Panc1 (cell line): ENCODE measurements around the gene BRSK1. TPM values are rescaled to one million over a fixed set of nuclear protein-coding genes. Genes with fewer than 3 reads are reported as not detected.

Experiments used
- ATAC-seq: fragments of 200-7000 bp; cut with Tn5 transposase; 2 replicates; pipeline ENCODE4 v1.9.1; 2020; ENCODE audit warnings: mild to moderate bottlenecking, moderate library complexity
- BruUV-seq: library from RNA; stranded (reverse); fragments of 400-500 nt; replicated peaks from 2 replicates; lab custom pipeline; 2021; lab: Mats Ljungman, UMichigan
- CTCF ChIA-PET: fragments of 300-600 bp; sonication (Branson Sonifier 250); formaldehyde crosslinking; loops from one replicate; lab custom pipeline; 2022; ENCODE audit warnings: antibody characterized with exemption; lab: Charles Lee
- POLR2A ChIA-PET: fragments of 300-600 bp; sonication (Branson Sonifier 250); formaldehyde crosslinking; loops from one replicate; lab custom pipeline; 2022; ENCODE audit warnings: antibody characterized with exemption; lab: Charles Lee
- DNase-seq: peaks from one replicate; pipeline ENCODE4 v3.0.0-alpha.2; 2010; ENCODE audit warnings: low read depth, low spot score
- H3K27ac ChIP-seq: 2 replicates; pipeline ENCODE4 v1.5.1; 2011; ENCODE audit warnings: mild to moderate bottlenecking, low read length, inconsistent platforms
- H3K27me3 ChIP-seq: fragments of 200-500 bp; sonication (Bioruptor generic); 2 replicates; pipeline ENCODE4 v1.6.0; 2014; ENCODE audit warnings: low read length, inconsistent platforms; ENCODE audit not compliant: control insufficient read depth, insufficient read depth
- H3K36me3 ChIP-seq: fragments of 200-500 bp; sonication (Bioruptor generic); 2 replicates; pipeline ENCODE4 v1.5.1; 2014; ENCODE audit warnings: inconsistent platforms, mild to moderate bottlenecking, low read length, moderate library complexity; ENCODE audit not compliant: control insufficient read depth, insufficient read depth
- H3K4me1 ChIP-seq: 2 replicates; pipeline ENCODE4 v1.5.1; 2011; ENCODE audit warnings: inconsistent platforms, mild to moderate bottlenecking, low read length, moderate library complexity; ENCODE audit not compliant: control insufficient read depth, insufficient read depth
- H3K4me3 ChIP-seq, 2 experiments: 2 replicates each; pipeline ENCODE4 v1.5.1; 2011 to 2012; ENCODE audit warnings: low read depth in 2 of 2, low read length in 2 of 2, mild to moderate bottlenecking in 2 of 2, inconsistent platforms in 1 of 2, moderate library complexity in 1 of 2
- H3K9me3 ChIP-seq: fragments of 200-500 bp; sonication (Bioruptor generic); 2 replicates; pipeline ENCODE4 v1.5.1; 2014; ENCODE audit warnings: low read depth, mild to moderate bottlenecking, inconsistent platforms, low read length, moderate library complexity; ENCODE audit not compliant: control insufficient read depth, insufficient read depth
- POLR2AphosphoS5 ChIP-seq: IDR thresholded peaks from 2 replicates; pipeline ENCODE4 v1.6.1; 2012; ENCODE audit warnings: mild to moderate bottlenecking, low read depth, low read length, moderate library complexity
- SIN3A ChIP-seq: IDR thresholded peaks from 2 replicates; pipeline ENCODE4 v1.6.1; 2012; ENCODE audit warnings: low read depth, mild to moderate bottlenecking, low read length, moderate library complexity, borderline replicate concordance; ENCODE audit not compliant: insufficient read depth
- TCF7L2 ChIP-seq: IDR thresholded peaks from 2 replicates; pipeline ENCODE4 v1.6.1; 2011; ENCODE audit warnings: mild to moderate bottlenecking, low read depth, low read length, inconsistent platforms
- in situ Hi-C: cut with HindIII; loops from 2 replicates; pipeline ENCODE4 v1.10.0; 2016; ENCODE audit warnings: low sequenced_read_pairs, low pct_unique_long_range_greater_than_20kb
- intact Hi-C: fragments of 100-400 bp; cut with micrococcal nuclease; formaldehyde crosslinking; loops from one replicate; pipeline ENCODE4 v1.10.0; 2022; ENCODE audit not compliant: unreplicated experiment
- total RNA-seq: library from RNA; stranded (reverse); gene quantifications from one replicate; pipeline ENCODE4 v1.2.1, GENCODE V29; 2021; ENCODE audit not compliant: unreplicated experiment
- TF ChIP-seq, protein P1 (sequence below), 2 experiments: IDR thresholded peaks; 2 replicates each; pipeline ENCODE4 v1.6.1; 2011 to 2012; ENCODE audit warnings: low read depth in 2 of 2, control low read depth in 1 of 2, low read length in 1 of 2, mild to moderate bottlenecking in 1 of 2, moderate library complexity in 1 of 2; ENCODE audit not compliant: insufficient read depth in 1 of 2
- TF ChIP-seq, protein P2 (sequence below): fragments of 450-650 bp; IDR thresholded peaks from 2 replicates; pipeline ENCODE4 v1.5.1; 2017; ENCODE audit warnings: mild to moderate bottlenecking

Gene BRSK1
- total RNA-seq, 1 experiment from 2014 or later, result 7.9 TPM

DNA sequence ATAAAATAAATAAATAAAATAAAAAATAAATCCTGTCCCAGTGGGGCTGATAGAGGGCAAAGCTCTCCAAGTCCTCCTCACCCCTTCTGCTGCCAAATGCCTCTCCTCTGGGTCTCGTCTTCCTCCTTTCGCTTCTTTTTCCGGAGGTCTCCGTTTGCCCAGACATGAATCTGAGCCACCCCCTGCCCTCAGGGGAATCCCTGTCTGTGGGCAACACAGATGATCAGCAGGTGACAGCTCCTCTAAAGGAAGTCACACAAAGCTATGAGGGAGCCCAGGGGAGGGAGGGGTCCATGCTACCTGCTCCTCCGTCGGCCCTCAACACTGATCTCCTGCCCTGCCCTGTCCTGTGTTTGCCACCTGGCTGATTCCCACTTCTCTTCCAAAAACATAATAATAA, 40.9 kb downstream of the BRSK1 start:
- H3K36me3 ChIP-seq, result no peaks in the 10 kb centered on the region
- ATAC-seq, result no peak
- CTCF ChIA-PET, result no interaction called here

DNA sequence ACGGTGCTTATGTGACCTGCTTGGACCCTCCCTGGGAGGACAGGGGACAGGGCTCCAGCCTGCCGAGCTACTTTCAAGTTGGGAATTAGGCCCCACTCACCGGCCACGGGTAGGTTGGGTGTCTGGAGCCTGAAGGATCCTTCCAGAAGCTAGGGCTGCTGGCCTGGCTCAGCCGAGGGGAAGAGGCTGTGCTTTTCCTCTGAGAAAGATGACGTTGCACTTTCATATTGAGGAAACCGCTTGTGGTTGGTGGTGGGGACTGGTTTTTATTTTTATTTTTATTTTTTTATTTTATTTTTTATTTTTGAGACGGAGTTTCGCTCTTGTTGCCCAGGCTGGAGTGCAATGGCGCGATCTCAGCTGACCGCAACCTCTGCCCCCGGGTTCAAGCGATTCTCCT, 41.4 kb downstream of the BRSK1 start, which contains the start of gene TMEM150B:
TSS of gene TMEM150B (minus strand) at position 170 of the 400 bp plus-strand sequence. CDS start 4,305 bp downstream, outside the sequence.
- CTCF ChIA-PET, result no interaction called here
- no peak for ATAC-seq

More for the DNA sequence above, 40.9 kb downstream of the BRSK1 start:
- no peak for TF ChIP-seq SIN3A
- TF ChIP-seq POLR2AphosphoS5, result no peak
- TF ChIP-seq, protein P1, sequence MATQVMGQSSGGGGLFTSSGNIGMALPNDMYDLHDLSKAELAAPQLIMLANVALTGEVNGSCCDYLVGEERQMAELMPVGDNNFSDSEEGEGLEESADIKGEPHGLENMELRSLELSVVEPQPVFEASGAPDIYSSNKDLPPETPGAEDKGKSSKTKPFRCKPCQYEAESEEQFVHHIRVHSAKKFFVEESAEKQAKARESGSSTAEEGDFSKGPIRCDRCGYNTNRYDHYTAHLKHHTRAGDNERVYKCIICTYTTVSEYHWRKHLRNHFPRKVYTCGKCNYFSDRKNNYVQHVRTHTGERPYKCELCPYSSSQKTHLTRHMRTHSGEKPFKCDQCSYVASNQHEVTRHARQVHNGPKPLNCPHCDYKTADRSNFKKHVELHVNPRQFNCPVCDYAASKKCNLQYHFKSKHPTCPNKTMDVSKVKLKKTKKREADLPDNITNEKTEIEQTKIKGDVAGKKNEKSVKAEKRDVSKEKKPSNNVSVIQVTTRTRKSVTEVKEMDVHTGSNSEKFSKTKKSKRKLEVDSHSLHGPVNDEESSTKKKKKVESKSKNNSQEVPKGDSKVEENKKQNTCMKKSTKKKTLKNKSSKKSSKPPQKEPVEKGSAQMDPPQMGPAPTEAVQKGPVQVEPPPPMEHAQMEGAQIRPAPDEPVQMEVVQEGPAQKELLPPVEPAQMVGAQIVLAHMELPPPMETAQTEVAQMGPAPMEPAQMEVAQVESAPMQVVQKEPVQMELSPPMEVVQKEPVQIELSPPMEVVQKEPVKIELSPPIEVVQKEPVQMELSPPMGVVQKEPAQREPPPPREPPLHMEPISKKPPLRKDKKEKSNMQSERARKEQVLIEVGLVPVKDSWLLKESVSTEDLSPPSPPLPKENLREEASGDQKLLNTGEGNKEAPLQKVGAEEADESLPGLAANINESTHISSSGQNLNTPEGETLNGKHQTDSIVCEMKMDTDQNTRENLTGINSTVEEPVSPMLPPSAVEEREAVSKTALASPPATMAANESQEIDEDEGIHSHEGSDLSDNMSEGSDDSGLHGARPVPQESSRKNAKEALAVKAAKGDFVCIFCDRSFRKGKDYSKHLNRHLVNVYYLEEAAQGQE (IDR thresholded peaks at IDR 0.05; ENCODE audit: insufficient read depth in 1 of 2, low read depth in 2 of 2, low read length in 1 of 2), result no peak
- TF ChIP-seq TCF7L2, result no peak
- TF ChIP-seq, protein P2, sequence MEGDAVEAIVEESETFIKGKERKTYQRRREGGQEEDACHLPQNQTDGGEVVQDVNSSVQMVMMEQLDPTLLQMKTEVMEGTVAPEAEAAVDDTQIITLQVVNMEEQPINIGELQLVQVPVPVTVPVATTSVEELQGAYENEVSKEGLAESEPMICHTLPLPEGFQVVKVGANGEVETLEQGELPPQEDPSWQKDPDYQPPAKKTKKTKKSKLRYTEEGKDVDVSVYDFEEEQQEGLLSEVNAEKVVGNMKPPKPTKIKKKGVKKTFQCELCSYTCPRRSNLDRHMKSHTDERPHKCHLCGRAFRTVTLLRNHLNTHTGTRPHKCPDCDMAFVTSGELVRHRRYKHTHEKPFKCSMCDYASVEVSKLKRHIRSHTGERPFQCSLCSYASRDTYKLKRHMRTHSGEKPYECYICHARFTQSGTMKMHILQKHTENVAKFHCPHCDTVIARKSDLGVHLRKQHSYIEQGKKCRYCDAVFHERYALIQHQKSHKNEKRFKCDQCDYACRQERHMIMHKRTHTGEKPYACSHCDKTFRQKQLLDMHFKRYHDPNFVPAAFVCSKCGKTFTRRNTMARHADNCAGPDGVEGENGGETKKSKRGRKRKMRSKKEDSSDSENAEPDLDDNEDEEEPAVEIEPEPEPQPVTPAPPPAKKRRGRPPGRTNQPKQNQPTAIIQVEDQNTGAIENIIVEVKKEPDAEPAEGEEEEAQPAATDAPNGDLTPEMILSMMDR, result no peak
- peaks cover 9% of the 10 kb centered on the region; the same call in 1 of the 2 replicates for H3K4me1 ChIP-seq
- intact Hi-C loops (no loop called here), in situ Hi-C loops (no loop called here)
- H3K9me3 ChIP-seq, result no peaks in the 10 kb centered on the region
- no peaks in the 10 kb centered on the region for H3K27me3 ChIP-seq
- no peak for DNase-seq
- H3K27ac ChIP-seq, result no peak overlapping the region
- H3K4me3 ChIP-seq, result no peak overlapping the region
- BruUV-seq, result no TSS peak
- POLR2A ChIA-PET, result interaction anchor here (0.6 kb wide), 1 partner anchor 300 kb away, joined by 11 read pairs; the partner anchor contains the start of gene ZNF784

More for the DNA sequence above, 41.4 kb downstream of the BRSK1 start, which contains the start of gene TMEM150B:
- H3K27me3 ChIP-seq, result no peaks in the 10 kb centered on the region
- H3K9me3 ChIP-seq, result no peaks in the 10 kb centered on the region
- no peak for DNase-seq
- H3K4me1 ChIP-seq, result peaks cover 9% of the 10 kb centered on the region; the same call in 1 of the 2 replicates
- POLR2A ChIA-PET, result interaction anchor here (0.6 to 0.7 kb wide), 2 partner anchors 183 to 299 kb away, joined by 4 to 11 read pairs; partner anchors contain the start of gene ZNF784
- TF ChIP-seq SIN3A, result no peak
- TF ChIP-seq, protein P1 (IDR thresholded peaks at IDR 0.05; ENCODE audit: insufficient read depth in 1 of 2, low read depth in 2 of 2, low read length in 1 of 2), result no peak
- no peak for TF ChIP-seq TCF7L2
- TF ChIP-seq, protein P2, result no peak
- no peak for TF ChIP-seq POLR2AphosphoS5
- no peak within 1 kb of the TSS for H3K4me3 ChIP-seq
- no TSS peak for BruUV-seq
- no peaks in the 10 kb centered on the region for H3K36me3 ChIP-seq
- intact Hi-C loops (no loop called here), in situ Hi-C loops (no loop called here)
- no peak within 1 kb of the TSS for H3K27ac ChIP-seq
